ENCODE data around the gene MAP2K5.

DNA sequence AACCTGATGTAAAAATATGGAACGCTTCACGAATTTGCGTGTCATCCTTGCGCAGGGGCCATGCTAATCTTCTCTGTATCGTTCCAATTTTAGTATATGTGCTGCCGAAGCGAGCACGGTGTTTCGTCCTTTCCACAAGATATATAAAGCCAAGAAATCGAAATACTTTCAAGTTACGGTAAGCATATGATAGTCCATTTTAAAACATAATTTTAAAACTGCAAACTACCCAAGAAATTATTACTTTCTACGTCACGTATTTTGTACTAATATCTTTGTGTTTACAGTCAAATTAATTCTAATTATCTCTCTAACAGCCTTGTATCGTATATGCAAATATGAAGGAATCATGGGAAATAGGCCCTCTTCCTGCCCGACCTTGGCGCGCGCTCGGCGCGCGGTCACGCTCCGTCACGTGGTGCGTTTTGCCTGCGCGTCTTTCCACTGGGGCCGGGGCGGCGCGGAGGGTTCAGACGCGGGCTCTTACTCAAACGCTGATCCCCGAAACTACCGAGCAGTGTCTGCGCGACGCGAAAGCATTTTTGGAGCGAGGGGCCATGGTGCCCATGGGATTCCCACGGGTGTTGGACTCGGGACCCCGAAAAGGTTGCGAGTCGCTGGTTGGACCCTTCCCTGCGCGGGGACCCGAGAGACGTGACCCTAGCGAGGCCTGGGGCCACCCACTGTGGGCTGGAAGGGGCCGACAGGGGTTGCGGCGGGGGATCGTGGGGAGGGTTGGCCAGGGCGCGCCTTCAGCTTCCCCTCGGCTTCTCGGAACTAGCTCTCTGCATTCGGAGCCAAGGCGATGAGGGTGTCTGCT is 297.6 kb downstream of the MAP2K5 start, which contains the start of gene RNU6-1:
- TF ChIP-seq POLR2A (IDR thresholded peaks at IDR 0.05) (peak; percentile 84), POLR2AphosphoS5 (IDR thresholded peaks at IDR 0.05) (peak; percentile 96)
- TF ChIP-seq, protein P1, sequence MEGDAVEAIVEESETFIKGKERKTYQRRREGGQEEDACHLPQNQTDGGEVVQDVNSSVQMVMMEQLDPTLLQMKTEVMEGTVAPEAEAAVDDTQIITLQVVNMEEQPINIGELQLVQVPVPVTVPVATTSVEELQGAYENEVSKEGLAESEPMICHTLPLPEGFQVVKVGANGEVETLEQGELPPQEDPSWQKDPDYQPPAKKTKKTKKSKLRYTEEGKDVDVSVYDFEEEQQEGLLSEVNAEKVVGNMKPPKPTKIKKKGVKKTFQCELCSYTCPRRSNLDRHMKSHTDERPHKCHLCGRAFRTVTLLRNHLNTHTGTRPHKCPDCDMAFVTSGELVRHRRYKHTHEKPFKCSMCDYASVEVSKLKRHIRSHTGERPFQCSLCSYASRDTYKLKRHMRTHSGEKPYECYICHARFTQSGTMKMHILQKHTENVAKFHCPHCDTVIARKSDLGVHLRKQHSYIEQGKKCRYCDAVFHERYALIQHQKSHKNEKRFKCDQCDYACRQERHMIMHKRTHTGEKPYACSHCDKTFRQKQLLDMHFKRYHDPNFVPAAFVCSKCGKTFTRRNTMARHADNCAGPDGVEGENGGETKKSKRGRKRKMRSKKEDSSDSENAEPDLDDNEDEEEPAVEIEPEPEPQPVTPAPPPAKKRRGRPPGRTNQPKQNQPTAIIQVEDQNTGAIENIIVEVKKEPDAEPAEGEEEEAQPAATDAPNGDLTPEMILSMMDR (IDR thresholded peaks at IDR 0.05): peak in 1 of 4 experiments; percentile 9
